HepG2 (cell line): ENCODE measurements around the gene C19orf73. TPM values are rescaled to one million over a fixed set of nuclear protein-coding genes. Genes with fewer than 3 reads are reported as not detected.

Source experiments
- AGO1 ChIP-seq: fragments of 200-400 bp; formaldehyde crosslinking; IDR thresholded peaks from 2 replicates; pipeline ENCODE4 v1.6.1; 2017; ENCODE audit warnings: mild to moderate bottlenecking, low read depth, low read length, moderate library complexity; ENCODE audit not compliant: poor library complexity, severe bottlenecking
- CCDC6 ChIP-seq: sonication (generic); formaldehyde crosslinking; IDR thresholded peaks from 2 replicates; pipeline ENCODE4 v1.8.1; 2022; ENCODE audit warnings: mild to moderate bottlenecking, missing genetic modification reagents, moderate library complexity
- HOXA3 ChIP-seq: sonication (generic); formaldehyde crosslinking; IDR thresholded peaks from 2 replicates; pipeline ENCODE4 v1.5.0; 2020; ENCODE audit warnings: missing genetic modification reagents
- KLF11 ChIP-seq: IDR thresholded peaks from 2 replicates; pipeline ENCODE4 v1.6.1; 2016; ENCODE audit warnings: missing compliant biosample characterization
- KMT2B ChIP-seq: IDR thresholded peaks from 2 replicates; pipeline ENCODE4 v1.6.1; 2016; ENCODE audit warnings: missing genetic modification reagents, missing compliant biosample characterization
- MYC ChIP-seq: sonication (generic); formaldehyde crosslinking; IDR thresholded peaks from 2 replicates; pipeline ENCODE4 v1.9.0; 2021; ENCODE audit warnings: missing genetic modification reagents, borderline replicate concordance
- RFX5 ChIP-seq: IDR thresholded peaks from 2 replicates; pipeline ENCODE4 v1.6.1; 2011; ENCODE audit warnings: low read depth, low read length, improper control_type of control experiment
- RFXAP ChIP-seq: sonication (generic); formaldehyde crosslinking; IDR thresholded peaks from 2 replicates; pipeline ENCODE4 v1.4.0; 2020; ENCODE audit warnings: missing genetic modification reagents, borderline replicate concordance
- SRF ChIP-seq: IDR thresholded peaks from 2 replicates; pipeline ENCODE4 v1.6.1; 2011; ENCODE audit warnings: mild to moderate bottlenecking, low read depth, low read length, moderate library complexity
- TAF1 ChIP-seq: sonication (generic); formaldehyde crosslinking; IDR thresholded peaks from 2 replicates; pipeline ENCODE4 v1.4.0; 2020; ENCODE audit warnings: missing genetic modification reagents
- ZNF556 ChIP-seq: sonication (generic); formaldehyde crosslinking; IDR thresholded peaks from 2 replicates; pipeline ENCODE4 v1.4.0; 2020; ENCODE audit warnings: mild to moderate bottlenecking, missing genetic modification reagents, borderline replicate concordance
- ZNF569 ChIP-seq: sonication (generic); formaldehyde crosslinking; IDR thresholded peaks from 2 replicates; pipeline ENCODE4 v1.5.0; 2020; ENCODE audit warnings: mild to moderate bottlenecking, missing genetic modification reagents, moderate library complexity, borderline replicate concordance
- ZNF614 ChIP-seq: IDR thresholded peaks from 2 replicates; pipeline ENCODE4 v1.6.1; 2018; ENCODE audit warnings: missing biosample characterization, missing genetic modification reagents, inconsistent platforms, borderline replicate concordance
- polyA plus RNA-seq, 8 experiments: library from polyadenylated mRNA; depleted of rRNA in 3 of 8; stranded (reverse) in 7 of 8; unstranded in 1 of 8; fragments of >200 nt; fragmentation: Illumina TruSeq in 4 of 8; extraction: Trizol in 4 of 8; gene quantifications; 2 replicates each; pipeline versions ENCODE4 v1.2.1 to v1.2.3, GENCODE V29; 2011 to 2016; ENCODE audit warnings: low read depth in 4 of 8, missing spikeins in 1 of 8, mixed read lengths in 1 of 8; ENCODE audit not compliant: insufficient read depth in 1 of 8
- total RNA-seq, 5 experiments: library from RNA; depleted of rRNA; stranded (reverse); fragments of >200 nt; fragmentation: Illumina TruSeq; extraction: Trizol; gene quantifications; 2 replicates each; pipeline ENCODE4 v1.2.3, GENCODE V29; 2016; ENCODE audit warnings: low read depth in 1 of 5
- TF ChIP-seq, protein P1 (sequence below): sonication (generic); formaldehyde crosslinking; IDR thresholded peaks from 2 replicates; pipeline ENCODE4 v1.8.0; 2023; ENCODE audit warnings: mild to moderate bottlenecking, missing genetic modification reagents
- TF ChIP-seq, protein P2 (sequence below): IDR thresholded peaks from 2 replicates; pipeline ENCODE4 v1.6.1; 2012; ENCODE audit warnings: low read length, improper control_type of control experiment
- TF ChIP-seq, protein P3 (sequence below): sonication (generic); formaldehyde crosslinking; IDR thresholded peaks from 2 replicates; pipeline ENCODE4 v1.9.0; 2021; ENCODE audit warnings: missing genetic modification reagents, borderline replicate concordance
- TF ChIP-seq, protein P4 (sequence below): sonication (generic); formaldehyde crosslinking; IDR thresholded peaks from 2 replicates; pipeline ENCODE4; 2020; ENCODE audit warnings: missing genetic modification reagents, mild to moderate bottlenecking, borderline replicate concordance
- TF ChIP-seq, protein P5 (sequence below): sonication (generic); formaldehyde crosslinking; IDR thresholded peaks from 2 replicates; pipeline ENCODE4 v1.5.0; 2020; ENCODE audit warnings: mild to moderate bottlenecking, missing genetic modification reagents

C19orf73 gene
- total and polyA plus RNA-seq, 2 of the 13 experiments (the other 11 are each of a cell fraction or from before 2014, with no cell fraction given) = 1.4 to 1.5 TPM

DNA sequence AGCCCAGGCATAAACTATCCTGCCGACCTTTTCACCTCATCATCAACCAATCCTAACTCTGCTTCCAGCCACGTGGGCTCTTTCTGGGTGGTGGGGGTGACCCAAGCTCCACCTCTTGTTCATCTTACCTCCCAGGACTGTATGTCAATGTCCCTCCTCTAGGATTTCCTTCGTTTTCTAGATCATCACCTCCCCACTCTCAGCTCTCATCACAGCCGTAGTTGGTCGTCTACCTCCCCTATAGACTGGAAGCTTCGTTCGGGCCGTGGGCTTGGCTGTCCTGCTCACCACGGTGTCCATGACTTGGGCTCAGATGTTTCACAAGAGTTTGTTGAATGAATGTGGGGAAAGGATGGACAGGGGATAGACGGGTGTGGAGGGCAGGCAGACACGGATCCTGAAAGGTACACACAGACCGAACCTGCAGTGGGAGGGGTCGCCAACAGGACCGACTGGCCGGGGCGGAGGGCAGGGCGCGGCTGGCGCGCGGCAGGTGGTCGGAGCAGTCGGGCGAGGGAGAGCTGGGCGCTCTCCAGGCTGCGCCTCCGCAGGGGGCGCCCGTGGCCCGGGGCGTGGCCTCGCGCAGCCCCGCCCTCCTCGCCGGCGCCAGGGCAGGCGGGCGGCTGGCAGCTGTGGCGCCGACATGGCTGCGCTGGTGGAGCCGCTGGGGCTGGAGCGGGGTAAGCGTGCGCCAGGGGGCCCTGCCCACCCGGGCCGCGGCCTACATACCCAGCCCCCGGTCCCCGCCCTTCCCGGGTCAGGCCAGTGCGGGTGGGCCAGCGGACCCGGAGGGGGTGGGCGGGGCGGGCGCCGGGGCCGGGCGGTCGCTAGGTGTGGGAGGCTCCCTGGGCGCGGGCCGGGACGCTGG, 4.9 kb downstream of the C19orf73 start, which contains the start of gene LIN7B (continued):
- TF ChIP-seq HOXA3 (peak; percentile 60), KLF11 (CRISPR knock-in tag) (no peak), CCDC6 (CRISPR knock-in tag) (peak; percentile 81), RFXAP (CRISPR knock-in tag) (no peak), TAF1 (0 out of 2 replicates have a peak, but pooled peaks have one; percentile 9), SRF (no peak), RFX5 (no peak), ZNF556 (CRISPR knock-in tag) (no peak), MYC (peak; percentile 53; the same call in 1 of the 2 replicates), KMT2B (no peak; the same call in 1 of the 2 replicates), ZNF614 (no peak), AGO1 (no peak), ZNF569 (CRISPR knock-in tag) (no peak)
- TF ChIP-seq, protein P1, sequence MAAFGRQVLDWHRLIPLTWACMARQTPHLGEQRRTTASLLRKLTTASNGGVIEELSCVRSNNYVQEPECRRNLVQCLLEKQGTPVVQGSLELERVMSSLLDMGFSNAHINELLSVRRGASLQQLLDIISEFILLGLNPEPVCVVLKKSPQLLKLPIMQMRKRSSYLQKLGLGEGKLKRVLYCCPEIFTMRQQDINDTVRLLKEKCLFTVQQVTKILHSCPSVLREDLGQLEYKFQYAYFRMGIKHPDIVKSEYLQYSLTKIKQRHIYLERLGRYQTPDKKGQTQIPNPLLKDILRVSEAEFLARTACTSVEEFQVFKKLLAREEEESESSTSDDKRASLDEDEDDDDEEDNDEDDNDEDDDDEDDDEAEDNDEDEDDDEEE (CRISPR knock-in tag) = peak; percentile 89
- TF ChIP-seq, protein P2, sequence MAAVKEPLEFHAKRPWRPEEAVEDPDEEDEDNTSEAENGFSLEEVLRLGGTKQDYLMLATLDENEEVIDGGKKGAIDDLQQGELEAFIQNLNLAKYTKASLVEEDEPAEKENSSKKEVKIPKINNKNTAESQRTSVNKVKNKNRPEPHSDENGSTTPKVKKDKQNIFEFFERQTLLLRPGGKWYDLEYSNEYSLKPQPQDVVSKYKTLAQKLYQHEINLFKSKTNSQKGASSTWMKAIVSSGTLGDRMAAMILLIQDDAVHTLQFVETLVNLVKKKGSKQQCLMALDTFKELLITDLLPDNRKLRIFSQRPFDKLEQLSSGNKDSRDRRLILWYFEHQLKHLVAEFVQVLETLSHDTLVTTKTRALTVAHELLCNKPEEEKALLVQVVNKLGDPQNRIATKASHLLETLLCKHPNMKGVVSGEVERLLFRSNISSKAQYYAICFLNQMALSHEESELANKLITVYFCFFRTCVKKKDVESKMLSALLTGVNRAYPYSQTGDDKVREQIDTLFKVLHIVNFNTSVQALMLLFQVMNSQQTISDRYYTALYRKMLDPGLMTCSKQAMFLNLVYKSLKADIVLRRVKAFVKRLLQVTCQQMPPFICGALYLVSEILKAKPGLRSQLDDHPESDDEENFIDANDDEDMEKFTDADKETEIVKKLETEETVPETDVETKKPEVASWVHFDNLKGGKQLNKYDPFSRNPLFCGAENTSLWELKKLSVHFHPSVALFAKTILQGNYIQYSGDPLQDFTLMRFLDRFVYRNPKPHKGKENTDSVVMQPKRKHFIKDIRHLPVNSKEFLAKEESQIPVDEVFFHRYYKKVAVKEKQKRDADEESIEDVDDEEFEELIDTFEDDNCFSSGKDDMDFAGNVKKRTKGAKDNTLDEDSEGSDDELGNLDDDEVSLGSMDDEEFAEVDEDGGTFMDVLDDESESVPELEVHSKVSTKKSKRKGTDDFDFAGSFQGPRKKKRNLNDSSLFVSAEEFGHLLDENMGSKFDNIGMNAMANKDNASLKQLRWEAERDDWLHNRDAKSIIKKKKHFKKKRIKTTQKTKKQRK = no peak
- TF ChIP-seq, protein P3, sequence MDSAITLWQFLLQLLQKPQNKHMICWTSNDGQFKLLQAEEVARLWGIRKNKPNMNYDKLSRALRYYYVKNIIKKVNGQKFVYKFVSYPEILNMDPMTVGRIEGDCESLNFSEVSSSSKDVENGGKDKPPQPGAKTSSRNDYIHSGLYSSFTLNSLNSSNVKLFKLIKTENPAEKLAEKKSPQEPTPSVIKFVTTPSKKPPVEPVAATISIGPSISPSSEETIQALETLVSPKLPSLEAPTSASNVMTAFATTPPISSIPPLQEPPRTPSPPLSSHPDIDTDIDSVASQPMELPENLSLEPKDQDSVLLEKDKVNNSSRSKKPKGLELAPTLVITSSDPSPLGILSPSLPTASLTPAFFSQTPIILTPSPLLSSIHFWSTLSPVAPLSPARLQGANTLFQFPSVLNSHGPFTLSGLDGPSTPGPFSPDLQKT (CRISPR knock-in tag) = no peak
- TF ChIP-seq, protein P4, sequence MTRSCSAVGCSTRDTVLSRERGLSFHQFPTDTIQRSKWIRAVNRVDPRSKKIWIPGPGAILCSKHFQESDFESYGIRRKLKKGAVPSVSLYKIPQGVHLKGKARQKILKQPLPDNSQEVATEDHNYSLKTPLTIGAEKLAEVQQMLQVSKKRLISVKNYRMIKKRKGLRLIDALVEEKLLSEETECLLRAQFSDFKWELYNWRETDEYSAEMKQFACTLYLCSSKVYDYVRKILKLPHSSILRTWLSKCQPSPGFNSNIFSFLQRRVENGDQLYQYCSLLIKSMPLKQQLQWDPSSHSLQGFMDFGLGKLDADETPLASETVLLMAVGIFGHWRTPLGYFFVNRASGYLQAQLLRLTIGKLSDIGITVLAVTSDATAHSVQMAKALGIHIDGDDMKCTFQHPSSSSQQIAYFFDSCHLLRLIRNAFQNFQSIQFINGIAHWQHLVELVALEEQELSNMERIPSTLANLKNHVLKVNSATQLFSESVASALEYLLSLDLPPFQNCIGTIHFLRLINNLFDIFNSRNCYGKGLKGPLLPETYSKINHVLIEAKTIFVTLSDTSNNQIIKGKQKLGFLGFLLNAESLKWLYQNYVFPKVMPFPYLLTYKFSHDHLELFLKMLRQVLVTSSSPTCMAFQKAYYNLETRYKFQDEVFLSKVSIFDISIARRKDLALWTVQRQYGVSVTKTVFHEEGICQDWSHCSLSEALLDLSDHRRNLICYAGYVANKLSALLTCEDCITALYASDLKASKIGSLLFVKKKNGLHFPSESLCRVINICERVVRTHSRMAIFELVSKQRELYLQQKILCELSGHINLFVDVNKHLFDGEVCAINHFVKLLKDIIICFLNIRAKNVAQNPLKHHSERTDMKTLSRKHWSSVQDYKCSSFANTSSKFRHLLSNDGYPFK = 0 out of 2 replicates have a peak, but pooled peaks have one; percentile 25
- TF ChIP-seq, protein P5, sequence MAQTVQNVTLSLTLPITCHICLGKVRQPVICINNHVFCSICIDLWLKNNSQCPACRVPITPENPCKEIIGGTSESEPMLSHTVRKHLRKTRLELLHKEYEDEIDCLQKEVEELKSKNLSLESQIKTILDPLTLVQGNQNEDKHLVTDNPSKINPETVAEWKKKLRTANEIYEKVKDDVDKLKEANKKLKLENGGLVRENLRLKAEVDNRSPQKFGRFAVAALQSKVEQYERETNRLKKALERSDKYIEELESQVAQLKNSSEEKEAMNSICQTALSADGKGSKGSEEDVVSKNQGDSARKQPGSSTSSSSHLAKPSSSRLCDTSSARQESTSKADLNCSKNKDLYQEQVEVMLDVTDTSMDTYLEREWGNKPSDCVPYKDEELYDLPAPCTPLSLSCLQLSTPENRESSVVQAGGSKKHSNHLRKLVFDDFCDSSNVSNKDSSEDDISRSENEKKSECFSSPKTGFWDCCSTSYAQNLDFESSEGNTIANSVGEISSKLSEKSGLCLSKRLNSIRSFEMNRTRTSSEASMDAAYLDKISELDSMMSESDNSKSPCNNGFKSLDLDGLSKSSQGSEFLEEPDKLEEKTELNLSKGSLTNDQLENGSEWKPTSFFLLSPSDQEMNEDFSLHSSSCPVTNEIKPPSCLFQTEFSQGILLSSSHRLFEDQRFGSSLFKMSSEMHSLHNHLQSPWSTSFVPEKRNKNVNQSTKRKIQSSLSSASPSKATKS (CRISPR knock-in tag) = no peak
